ENCODE data around the gene C1GALT1. TPM values are rescaled to one million over a fixed set of nuclear protein-coding genes. Genes with fewer than 3 reads are reported as not detected.
"Not testable (repeated sequence)": the region's sequence is repeated elsewhere in the genome, so short reads cannot be mapped to it uniquely, and the experiment has no call there.

C1GALT1 gene
- total RNA-seq, 3 donors from 2014 or later: 39.7 to 42.0 (median 40.4) TPM

- Mint-ChIP-seq H3K4me3 (no peak overlapping the region), H3K4me1 (ENCODE audit: low read depth) (peaks cover 24% of the 10 kb centered on the region), H3K9me3 (no peaks in the 10 kb centered on the region), H3K36me3 (ENCODE audit: insufficient read depth) (peaks cover 26% of the 10 kb centered on the region), H3K27me3 (ENCODE audit: low read depth) (no peaks in the 10 kb centered on the region)
- DNase-seq (no peak), ATAC-seq (no peak)
These were observed 40.9 kb downstream of the C1GALT1 start for GRCh38 chr7:7223250-7223649.

GRCh38 chr7:7226407-7226806 is 44.1 kb downstream of the C1GALT1 start:
- no peaks in the 10 kb centered on the region for H3K27me3 Mint-ChIP-seq (ENCODE audit: low read depth)
- ATAC-seq: no peak
- no peak overlapping the region for H3K4me3 Mint-ChIP-seq
- H3K9me3 Mint-ChIP-seq: peaks cover 17% of the 10 kb centered on the region
- peaks cover 32% of the 10 kb centered on the region for H3K36me3 Mint-ChIP-seq (ENCODE audit: insufficient read depth)
- DNase-seq: no peak
- peaks cover 22% of the 10 kb centered on the region for H3K4me1 Mint-ChIP-seq (ENCODE audit: low read depth)

- no peak overlapping the region for H3K4me3 Mint-ChIP-seq
- ATAC-seq: no peak
- peaks cover 22% of the 10 kb centered on the region for H3K4me1 Mint-ChIP-seq (ENCODE audit: low read depth)
- no peak for DNase-seq
- H3K9me3 Mint-ChIP-seq: peaks cover 20% of the 10 kb centered on the region
- H3K27me3 Mint-ChIP-seq (ENCODE audit: low read depth): no peaks in the 10 kb centered on the region
- peaks cover 33% of the 10 kb centered on the region for H3K36me3 Mint-ChIP-seq (ENCODE audit: insufficient read depth)
These were observed 46.1 kb downstream of the C1GALT1 start for GRCh38 chr7:7228472-7228871.

- Mint-ChIP-seq H3K4me1 (ENCODE audit: low read depth) (peaks cover 20% of the 10 kb centered on the region), H3K4me3 (no peak overlapping the region), H3K27me3 (ENCODE audit: low read depth) (no peaks in the 10 kb centered on the region), H3K9me3 (peaks cover 20% of the 10 kb centered on the region), H3K36me3 (ENCODE audit: insufficient read depth) (peaks cover 35% of the 10 kb centered on the region)
- ATAC-seq (no peak), DNase-seq (no peak)
These were observed 46.6 kb downstream of the C1GALT1 start for GRCh38 chr7:7228967-7229366.

GRCh38 chr7:7231000-7231399 is 48.7 kb downstream of the C1GALT1 start:
- ATAC-seq (no peak), DNase-seq (no peak)
- Mint-ChIP-seq H3K9me3 (peaks cover 20% of the 10 kb centered on the region), H3K4me3 (no peak overlapping the region), H3K4me1 (ENCODE audit: low read depth) (peaks cover 24% of the 10 kb centered on the region), H3K27me3 (ENCODE audit: low read depth) (no peaks in the 10 kb centered on the region), H3K36me3 (ENCODE audit: insufficient read depth) (peaks cover 43% of the 10 kb centered on the region)

GRCh38 chr7:7231865-7232264 is 49.5 kb downstream of the C1GALT1 start:
- DNase-seq (no peak), ATAC-seq (no peak)
- H3K4me3 Mint-ChIP-seq: no peak overlapping the region
- peaks cover 20% of the 10 kb centered on the region for H3K9me3 Mint-ChIP-seq
- H3K4me1 Mint-ChIP-seq (ENCODE audit: low read depth): peaks cover 24% of the 10 kb centered on the region
- peaks cover 42% of the 10 kb centered on the region for H3K36me3 Mint-ChIP-seq (ENCODE audit: insufficient read depth)
- H3K27me3 Mint-ChIP-seq (ENCODE audit: low read depth): no peaks in the 10 kb centered on the region

GRCh38 chr7:7235347-7235746 is 53.0 kb downstream of the C1GALT1 start:
- Mint-ChIP-seq H3K36me3 (ENCODE audit: insufficient read depth) (peaks cover 56% of the 10 kb centered on the region), H3K4me1 (ENCODE audit: low read depth) (peaks cover 31% of the 10 kb centered on the region), H3K4me3 (no peak overlapping the region), H3K27me3 (ENCODE audit: low read depth) (no peaks in the 10 kb centered on the region), H3K9me3 (peaks cover 11% of the 10 kb centered on the region)
- no peak for DNase-seq
- ATAC-seq: no peak

GRCh38 chr7:7236041-7236440 is 53.7 kb downstream of the C1GALT1 start:
- Mint-ChIP-seq H3K36me3 (ENCODE audit: insufficient read depth) (peaks cover 52% of the 10 kb centered on the region), H3K9me3 (peaks cover 7% of the 10 kb centered on the region), H3K4me1 (ENCODE audit: low read depth) (peaks cover 34% of the 10 kb centered on the region), H3K4me3 (no peak overlapping the region), H3K27me3 (ENCODE audit: low read depth) (no peaks in the 10 kb centered on the region)
- ATAC-seq (no peak), DNase-seq (no peak)

- no peak for ATAC-seq
- no peak for DNase-seq
- Mint-ChIP-seq H3K4me1 (ENCODE audit: low read depth) (peaks cover 27% of the 10 kb centered on the region), H3K36me3 (ENCODE audit: insufficient read depth) (peaks cover 44% of the 10 kb centered on the region), H3K9me3 (no peaks in the 10 kb centered on the region), H3K27me3 (ENCODE audit: low read depth) (no peaks in the 10 kb centered on the region), H3K4me3 (no peak overlapping the region)
These were observed 55.0 kb downstream of the C1GALT1 start for GRCh38 chr7:7237201-7237977.

GRCh38 chr7:7237978-7238267 is 55.6 kb downstream of the C1GALT1 start:
- DNase-seq (no peak), ATAC-seq (no peak)
- Mint-ChIP-seq H3K4me1 (ENCODE audit: low read depth) (peaks cover 31% of the 10 kb centered on the region), H3K27me3 (ENCODE audit: low read depth) (no peaks in the 10 kb centered on the region), H3K9me3 (no peaks in the 10 kb centered on the region), H3K36me3 (ENCODE audit: insufficient read depth) (peaks cover 49% of the 10 kb centered on the region), H3K4me3 (no peak overlapping the region)

GRCh38 chr7:7239346-7239745 is 57.0 kb downstream of the C1GALT1 start:
- no peaks in the 10 kb centered on the region for H3K9me3 Mint-ChIP-seq
- DNase-seq (no peak), ATAC-seq (no peak)
- no peak overlapping the region for H3K4me3 Mint-ChIP-seq
- H3K4me1 Mint-ChIP-seq (ENCODE audit: low read depth): peaks cover 26% of the 10 kb centered on the region
- peaks cover 53% of the 10 kb centered on the region for H3K36me3 Mint-ChIP-seq (ENCODE audit: insufficient read depth)
- H3K27me3 Mint-ChIP-seq (ENCODE audit: low read depth): no peaks in the 10 kb centered on the region

- ATAC-seq (no peak), DNase-seq (no peak)
- Mint-ChIP-seq H3K9me3 (no peaks in the 10 kb centered on the region), H3K4me3 (no peak overlapping the region), H3K36me3 (ENCODE audit: insufficient read depth) (peaks cover 41% of the 10 kb centered on the region), H3K27me3 (ENCODE audit: low read depth) (no peaks in the 10 kb centered on the region), H3K4me1 (ENCODE audit: low read depth) (peaks cover 27% of the 10 kb centered on the region)
These were observed 60.6 kb downstream of the C1GALT1 start for GRCh38 chr7:7242899-7243298.

- H3K4me3 Mint-ChIP-seq; H3K27me3 Mint-ChIP-seq (ENCODE audit: low read depth); H3K9me3 Mint-ChIP-seq; DNase-seq; ATAC-seq: not testable (repeated sequence)
- peaks cover 26% of the 10 kb centered on the region for H3K4me1 Mint-ChIP-seq (ENCODE audit: low read depth)
- H3K36me3 Mint-ChIP-seq (ENCODE audit: insufficient read depth): peaks cover 24% of the 10 kb centered on the region
These were observed 62.9 kb downstream of the C1GALT1 start for GRCh38 chr7:7245233-7245632.

- H3K4me1 Mint-ChIP-seq (ENCODE audit: low read depth): peaks cover 26% of the 10 kb centered on the region
- H3K4me3 Mint-ChIP-seq: no peak overlapping the region
- ATAC-seq: no peak
- H3K36me3 Mint-ChIP-seq (ENCODE audit: insufficient read depth): peaks cover 25% of the 10 kb centered on the region
- DNase-seq: no peak
- no peaks in the 10 kb centered on the region for H3K27me3 Mint-ChIP-seq (ENCODE audit: low read depth)
- H3K9me3 Mint-ChIP-seq: no peaks in the 10 kb centered on the region
These were observed 63.9 kb downstream of the C1GALT1 start for GRCh38 chr7:7246223-7246622.

GRCh38 chr7:7247658-7248057 is 65.3 kb downstream of the C1GALT1 start:
- Mint-ChIP-seq H3K36me3 (ENCODE audit: insufficient read depth) (peaks cover 23% of the 10 kb centered on the region), H3K4me1 (ENCODE audit: low read depth) (peaks cover 23% of the 10 kb centered on the region), H3K4me3 (peak overlapping the region; percentile 43), H3K9me3 (no peaks in the 10 kb centered on the region), H3K27me3 (ENCODE audit: low read depth) (no peaks in the 10 kb centered on the region)
- no peak for DNase-seq
- no peak for ATAC-seq

Measured in activated T-cell treated with anti-CD3 and anti-CD28 coated beads, Interleukin-2, amount 50 U/mL, for 4 hours (primary cell).